Measurements from ENCODE around the gene SLC9B1. TPM values are rescaled to one million over a fixed set of nuclear protein-coding genes. Genes with fewer than 3 reads are reported as not detected.
A peak's percentile ranks its signal among the peaks of the same experiment; 100 is the strongest.

The SLC9B1 gene
- total RNA-seq, 1 donor from 2014 or later: 1.6 TPM

GRCh38 chr4:103032574-103032973, 13.1 kb upstream of the SLC9B1 start:
- DNase-seq (ENCODE audit: extremely low spot score, unreplicated experiment): no peak
- peaks cover 4% of the 10 kb centered on the region for H3K36me3 Mint-ChIP-seq
- TF ChIP-seq CTCF (conservative IDR thresholded peaks at IDR 0.05): peak; percentile 62
- H3K4me3 Mint-ChIP-seq: no peak overlapping the region
- H3K27ac Mint-ChIP-seq: no peak overlapping the region
- H3K27me3 Mint-ChIP-seq: no peaks in the 10 kb centered on the region
- no peaks in the 10 kb centered on the region for H3K9me3 Mint-ChIP-seq
- no peaks in the 10 kb centered on the region for H3K4me1 Mint-ChIP-seq (ENCODE audit: unreplicated experiment)

GRCh38 chr4:103030791-103031190, 11.3 kb upstream of the SLC9B1 start:
- no peaks in the 10 kb centered on the region for H3K36me3 Mint-ChIP-seq
- no peak for DNase-seq (ENCODE audit: extremely low spot score, unreplicated experiment)
- no peak overlapping the region for H3K4me3 Mint-ChIP-seq
- no peaks in the 10 kb centered on the region for H3K9me3 Mint-ChIP-seq
- H3K27ac Mint-ChIP-seq: no peak overlapping the region
- TF ChIP-seq CTCF (conservative IDR thresholded peaks at IDR 0.05): no peak
- H3K27me3 Mint-ChIP-seq: no peaks in the 10 kb centered on the region
- no peaks in the 10 kb centered on the region for H3K4me1 Mint-ChIP-seq (ENCODE audit: unreplicated experiment)

GRCh38 chr4:103029300-103029699, 9.8 kb upstream of the SLC9B1 start:
- no peak overlapping the region for H3K4me3 Mint-ChIP-seq
- no peaks in the 10 kb centered on the region for H3K9me3 Mint-ChIP-seq
- no peak for DNase-seq (ENCODE audit: extremely low spot score, unreplicated experiment)
- no peak for TF ChIP-seq CTCF (conservative IDR thresholded peaks at IDR 0.05)
- H3K36me3 Mint-ChIP-seq: no peaks in the 10 kb centered on the region
- no peak overlapping the region for H3K27ac Mint-ChIP-seq
- H3K4me1 Mint-ChIP-seq (ENCODE audit: unreplicated experiment): no peaks in the 10 kb centered on the region
- H3K27me3 Mint-ChIP-seq: no peaks in the 10 kb centered on the region

- no peaks in the 10 kb centered on the region for H3K27me3 Mint-ChIP-seq
- H3K36me3 Mint-ChIP-seq: no peaks in the 10 kb centered on the region
- DNase-seq (ENCODE audit: extremely low spot score, unreplicated experiment): no peak
- H3K4me3 Mint-ChIP-seq: no peak overlapping the region
- no peak for TF ChIP-seq CTCF (conservative IDR thresholded peaks at IDR 0.05)
- no peaks in the 10 kb centered on the region for H3K4me1 Mint-ChIP-seq (ENCODE audit: unreplicated experiment)
- H3K9me3 Mint-ChIP-seq: no peaks in the 10 kb centered on the region
- H3K27ac Mint-ChIP-seq: no peak overlapping the region
These were observed 7.4 kb upstream of the SLC9B1 start for GRCh38 chr4:103026868-103027267.

- no peak for DNase-seq (ENCODE audit: extremely low spot score, unreplicated experiment)
- H3K4me1 Mint-ChIP-seq (ENCODE audit: unreplicated experiment): peaks cover 2% of the 10 kb centered on the region
- no peaks in the 10 kb centered on the region for H3K27me3 Mint-ChIP-seq
- H3K27ac Mint-ChIP-seq: no peak overlapping the region
- H3K4me3 Mint-ChIP-seq: no peak overlapping the region
- H3K36me3 Mint-ChIP-seq: no peaks in the 10 kb centered on the region
- no peak for TF ChIP-seq CTCF (conservative IDR thresholded peaks at IDR 0.05)
- H3K9me3 Mint-ChIP-seq: no peaks in the 10 kb centered on the region
These were observed 5.5 kb upstream of the SLC9B1 start for GRCh38 chr4:103024996-103025395.

- DNase-seq (ENCODE audit: extremely low spot score, unreplicated experiment): no peak
- H3K9me3 Mint-ChIP-seq: no peaks in the 10 kb centered on the region
- H3K27ac Mint-ChIP-seq: no peak overlapping the region
- no peaks in the 10 kb centered on the region for H3K36me3 Mint-ChIP-seq
- no peaks in the 10 kb centered on the region for H3K27me3 Mint-ChIP-seq
- no peak for TF ChIP-seq CTCF (conservative IDR thresholded peaks at IDR 0.05)
- peaks cover 10% of the 10 kb centered on the region for H3K4me1 Mint-ChIP-seq (ENCODE audit: unreplicated experiment)
- H3K4me3 Mint-ChIP-seq: no peak overlapping the region
These were observed 1.6 kb upstream of the SLC9B1 start for GRCh38 chr4:103021120-103021519.
